Activated T-cell treated with anti-CD3 and anti-CD28 coated beads for 24 hours (primary cell): ENCODE results near the gene AHDC1.
A peak's percentile ranks its signal among the peaks of the same experiment; 100 is the strongest.
"Not testable (repeated sequence)": the region's sequence is repeated elsewhere in the genome, so short reads cannot be mapped to it uniquely, and the experiment has no call there.

Experiments
- DNase-seq: peaks from one replicate; pipeline ENCODE4 v3.0.0-alpha.2; 2020; ENCODE audit warnings: low read depth

AHDC1 gene

DNA sequence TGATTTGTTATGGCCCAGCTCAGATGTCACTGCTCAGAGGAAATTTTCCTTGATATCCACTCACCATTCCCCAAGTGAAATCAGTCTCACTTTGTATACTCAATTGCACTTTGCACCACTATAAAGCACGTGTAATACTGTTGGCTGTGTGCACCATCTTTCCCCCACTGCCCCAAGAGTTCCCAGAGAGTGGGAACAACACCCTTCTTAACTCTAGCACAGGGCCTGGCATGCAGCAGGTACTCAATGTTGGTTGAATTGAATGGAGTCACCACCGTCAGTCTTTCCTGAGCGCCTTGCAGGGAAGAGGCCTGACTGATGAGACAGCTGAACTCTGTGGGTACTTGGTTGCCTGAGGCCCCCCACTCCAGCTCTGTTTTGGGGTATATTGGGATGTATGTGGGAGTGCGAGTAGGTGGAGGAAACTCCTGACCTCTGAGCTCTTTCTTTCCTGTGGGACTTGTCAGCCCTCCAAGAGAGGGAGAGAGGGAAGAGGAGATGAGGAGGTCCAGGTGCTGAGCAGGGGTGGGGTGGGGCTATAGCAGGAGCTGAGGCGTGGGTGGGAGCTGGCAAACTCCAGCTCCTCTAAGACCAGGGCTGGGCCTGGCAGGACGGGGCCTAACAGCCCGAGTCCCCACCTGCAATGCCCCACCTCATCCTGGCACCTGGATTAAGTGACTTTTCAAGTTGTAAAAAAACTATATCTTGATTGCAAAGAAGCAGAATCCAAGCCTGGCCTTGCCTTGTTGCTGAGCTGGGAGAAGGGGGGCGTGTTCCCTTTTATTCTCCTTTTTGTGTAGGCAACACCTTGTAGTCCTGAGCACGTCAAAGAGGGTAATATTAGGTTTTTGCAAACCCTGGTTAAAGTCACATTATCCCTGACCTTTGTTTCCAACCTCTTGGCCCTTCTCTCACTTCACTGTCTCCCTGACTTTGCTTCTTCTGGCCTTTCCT is 94.5 kb downstream of the AHDC1 start:
- no peak for DNase-seq

DNA sequence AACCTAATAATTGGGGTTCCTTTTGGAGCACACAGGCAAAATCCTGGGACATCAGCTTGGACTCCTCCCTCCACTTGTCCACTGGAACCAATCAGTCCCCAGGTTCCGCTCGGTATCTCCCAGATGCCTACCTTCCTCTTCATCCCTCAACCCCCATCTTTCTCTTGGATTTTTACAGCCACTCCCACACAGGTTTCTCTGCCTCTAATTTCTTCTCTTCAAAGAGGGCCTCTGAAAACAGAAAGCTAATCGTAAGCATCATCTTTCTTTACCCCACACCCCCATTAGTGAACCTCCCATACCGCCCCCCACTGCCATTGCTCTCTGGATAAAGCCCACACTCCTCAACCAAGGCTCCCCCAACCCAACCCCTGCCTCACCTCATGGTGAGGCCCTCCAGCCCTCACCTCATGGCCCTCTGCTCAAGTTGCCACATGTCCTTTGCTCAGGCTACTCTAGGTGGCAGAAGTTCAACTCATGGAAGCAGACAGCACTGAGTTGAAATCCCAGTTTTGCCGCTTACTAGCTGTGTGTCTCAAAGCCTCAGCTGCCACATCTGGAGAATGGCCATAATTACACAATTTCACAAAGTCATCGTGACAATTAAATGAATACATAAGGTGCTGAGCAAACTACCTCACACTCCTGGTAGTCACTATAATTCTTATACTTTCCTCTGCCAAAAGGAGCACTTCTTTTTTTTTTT is 95.8 kb downstream of the AHDC1 start:
- no peak for DNase-seq

DNA sequence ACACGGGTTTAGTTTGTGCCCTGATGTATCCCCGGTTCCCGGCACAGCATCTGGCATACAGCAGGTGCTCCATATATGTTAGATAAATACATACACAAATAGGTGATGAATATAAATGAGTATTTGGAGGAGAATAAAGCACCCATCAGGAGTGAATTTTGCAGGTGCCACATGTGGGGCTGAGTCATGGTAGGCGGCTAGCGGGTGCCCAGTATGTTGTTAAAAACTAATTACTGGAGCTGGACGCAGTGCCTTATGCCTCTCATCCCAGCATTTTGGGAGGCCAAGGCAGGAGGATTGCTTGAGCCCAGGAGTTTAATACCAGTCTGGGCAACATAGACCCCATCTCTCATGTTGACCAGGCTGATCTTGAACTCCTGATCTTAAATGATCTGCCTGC is 97.2 kb downstream of the AHDC1 start:
- no peak for DNase-seq

DNA sequence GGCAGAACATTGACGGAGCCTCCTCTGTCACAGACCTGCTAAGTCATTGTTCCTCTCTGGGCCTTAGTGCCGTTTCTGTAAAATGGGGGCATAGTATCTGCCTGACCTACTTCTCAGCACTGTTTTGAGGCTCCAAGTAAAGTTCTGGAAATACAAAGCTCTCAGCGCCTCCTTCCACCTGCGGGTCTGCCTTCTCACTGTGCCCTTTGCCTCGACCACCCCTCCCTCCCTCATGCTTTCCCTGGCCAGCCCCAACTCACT is 98.6 kb downstream of the AHDC1 start:
- DNase-seq, result no peak

DNA sequence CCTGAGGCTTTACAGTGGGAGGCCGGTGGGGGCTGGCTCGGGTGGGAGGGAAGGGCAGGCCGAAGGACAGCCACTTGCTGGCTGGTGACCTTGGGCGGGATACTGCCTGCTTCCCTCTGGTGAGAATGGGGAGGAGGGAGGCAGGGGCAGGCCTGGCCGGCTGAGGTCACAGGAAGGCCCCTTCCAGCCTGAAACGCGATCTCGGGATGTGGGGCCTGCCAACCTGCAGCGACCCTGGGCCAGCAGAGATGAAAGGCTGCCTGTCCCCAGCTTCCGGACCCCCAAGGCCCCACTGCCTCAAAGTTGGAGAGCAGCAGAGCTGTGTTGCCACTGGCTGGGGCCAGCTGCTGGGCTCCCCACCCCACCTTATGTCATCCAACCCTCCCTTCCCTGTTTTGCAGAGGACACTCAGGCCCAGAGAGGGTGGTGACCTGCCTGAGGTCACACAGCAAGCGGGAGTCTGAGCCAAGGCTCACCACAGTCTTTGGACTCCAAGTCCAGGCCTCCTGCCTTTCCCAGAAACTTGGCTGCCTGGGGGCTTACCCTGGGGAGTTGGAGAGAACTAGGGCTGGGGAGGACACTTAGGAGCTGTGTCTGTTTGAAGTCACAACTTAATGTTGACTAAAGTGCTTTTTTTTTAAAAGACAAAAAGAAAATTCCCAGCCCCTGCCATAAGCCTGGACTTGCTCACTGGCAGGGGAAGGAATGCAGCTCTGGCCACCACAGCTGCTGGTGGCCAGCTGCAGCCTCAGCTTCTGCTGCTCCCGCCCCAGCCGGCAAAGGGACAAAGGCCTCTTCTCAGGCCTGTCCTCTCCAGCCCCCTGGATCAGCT is 99.1 kb downstream of the AHDC1 start:
- no peak for DNase-seq

DNA sequence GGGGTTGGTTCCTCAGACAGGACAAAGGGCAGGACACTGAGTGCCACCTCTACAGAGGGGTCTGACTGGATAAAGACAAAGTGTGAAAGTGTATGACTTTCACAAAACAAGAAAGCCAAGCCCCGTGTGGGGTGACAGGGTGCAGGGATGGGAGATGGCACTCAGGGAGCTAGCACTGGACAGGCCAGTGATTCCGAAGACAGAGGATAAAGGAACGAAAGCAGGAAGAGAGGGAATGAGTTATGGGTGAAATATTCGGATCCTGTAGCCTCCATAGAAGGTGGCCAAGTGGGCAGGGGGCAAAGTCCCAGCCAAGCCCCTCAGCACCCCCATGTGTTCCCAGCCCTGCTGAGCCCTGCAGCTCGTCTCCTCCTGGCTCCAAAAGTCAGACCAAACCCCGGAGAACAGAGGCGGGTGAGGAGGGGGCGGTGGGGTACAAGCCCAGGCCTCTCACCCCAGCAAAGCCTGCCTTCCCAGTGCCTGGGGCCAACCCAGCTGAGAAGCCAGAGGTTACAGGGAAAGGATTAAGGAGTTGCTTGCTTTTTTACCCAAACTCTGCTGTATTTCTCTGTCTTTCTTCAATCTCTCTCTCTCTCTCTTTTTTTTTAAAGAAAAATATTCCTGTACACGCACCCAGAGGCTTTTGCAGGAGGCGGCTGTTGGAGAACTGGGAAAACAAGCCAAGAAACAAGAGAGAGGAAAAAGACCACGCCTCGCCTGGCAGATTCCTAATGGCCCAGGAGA is 99.9 kb downstream of the AHDC1 start:
- no peak for DNase-seq

DNA sequence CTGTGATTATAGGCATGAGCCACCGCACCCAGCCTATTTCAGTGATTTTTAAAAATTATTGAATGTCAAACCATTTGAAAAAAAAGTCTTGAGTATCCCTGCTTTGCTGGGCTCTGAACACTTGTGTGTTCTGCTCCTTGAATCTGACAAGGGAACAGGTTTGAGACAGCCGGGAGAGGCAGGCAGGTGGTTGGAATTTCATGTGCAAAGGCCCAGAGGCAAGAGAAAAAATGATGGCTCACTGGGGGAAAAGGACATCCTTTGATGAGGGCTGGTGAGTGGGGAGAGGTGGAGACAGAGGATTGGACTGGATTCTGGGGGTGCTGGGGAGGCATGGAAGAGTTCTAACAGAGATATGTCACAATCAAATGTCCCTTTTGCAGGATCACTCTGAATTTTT is 100.9 kb downstream of the AHDC1 start:
- no peak for DNase-seq

DNA sequence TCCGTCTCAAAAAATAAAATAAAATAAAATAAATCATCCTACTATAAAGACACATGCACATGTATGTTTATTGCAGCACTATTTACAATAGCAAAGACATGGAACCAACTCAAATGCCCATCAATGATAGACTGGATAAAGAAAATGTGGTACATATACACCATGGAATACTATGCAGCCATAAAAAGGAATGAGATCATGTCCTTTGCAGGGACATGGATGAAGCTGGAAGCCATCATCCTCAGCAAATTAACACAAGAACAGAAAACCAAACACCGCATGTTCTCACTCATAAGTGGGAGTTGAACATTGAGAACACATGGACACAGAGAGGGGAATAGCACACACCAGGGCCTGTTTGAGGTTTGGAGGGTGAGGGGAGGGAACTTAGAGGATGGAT is 102.8 kb downstream of the AHDC1 start:
- not testable (repeated sequence) for DNase-seq

DNA sequence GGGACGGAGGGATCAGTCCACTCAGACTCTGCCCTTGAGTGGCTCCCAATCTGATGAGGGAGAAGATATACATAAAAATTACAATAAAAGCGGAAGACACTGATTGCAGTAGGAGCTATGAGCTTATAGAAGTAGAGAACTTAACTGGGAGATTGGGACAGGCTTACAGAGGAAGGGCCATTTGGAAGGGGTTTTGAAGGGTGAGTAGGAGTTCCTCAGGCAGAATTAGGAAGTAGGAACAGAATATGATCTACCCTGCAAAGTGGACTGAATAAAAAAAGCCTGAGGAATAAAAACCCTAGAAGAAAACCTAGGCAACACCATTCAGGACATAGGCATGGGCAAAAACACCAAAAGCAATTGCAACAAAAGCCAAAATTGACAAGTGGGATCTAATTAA is 104.8 kb downstream of the AHDC1 start:
- no peak for DNase-seq

DNA sequence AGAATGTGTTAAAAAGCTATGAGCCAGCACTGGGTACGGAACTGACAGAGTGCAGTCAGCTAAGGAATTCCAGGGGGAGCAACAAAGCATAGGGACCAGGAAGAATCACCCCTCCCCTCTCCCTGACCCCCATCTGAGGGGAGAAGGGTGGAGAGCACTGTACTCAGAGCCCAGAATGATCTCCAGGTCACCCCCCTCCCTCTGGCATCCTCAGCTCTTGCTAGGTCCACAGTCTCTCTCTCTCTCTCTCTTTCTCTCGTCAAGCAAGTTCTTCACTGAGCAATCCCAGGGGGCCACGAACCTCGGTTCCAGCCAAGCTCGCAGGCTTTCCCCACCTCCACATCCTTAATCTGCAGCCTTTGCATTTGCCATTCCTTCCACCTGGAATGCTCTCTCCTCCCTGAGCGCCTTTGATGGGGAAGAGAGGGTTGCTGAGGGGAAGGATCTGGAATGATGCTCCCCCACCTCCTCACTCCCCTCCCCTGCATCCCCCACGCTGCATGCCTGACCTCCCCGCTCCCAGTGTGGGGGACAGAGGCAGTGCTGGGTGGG is 107.3 kb downstream of the AHDC1 start:
- no peak for DNase-seq

DNA sequence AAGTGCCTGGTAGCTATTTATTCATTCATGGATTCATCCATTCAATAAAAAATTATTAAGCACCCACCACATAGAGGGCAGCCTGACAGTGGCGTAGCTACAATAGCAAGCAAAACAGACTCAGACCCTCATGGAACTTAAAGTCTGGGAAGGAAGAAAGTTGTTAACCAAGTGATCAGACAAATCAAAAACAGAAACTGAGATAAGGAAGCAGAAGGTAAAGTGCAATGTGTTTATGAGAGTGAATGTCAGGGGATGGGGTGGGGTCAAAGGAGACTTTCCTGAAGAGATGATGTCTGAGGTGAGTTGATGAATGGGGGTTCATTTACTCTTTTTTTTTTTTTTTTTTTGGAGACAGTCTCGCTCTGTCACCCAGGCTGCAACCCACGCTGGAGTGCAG is 111.1 kb downstream of the AHDC1 start:
- DNase-seq, result no peak

DNA sequence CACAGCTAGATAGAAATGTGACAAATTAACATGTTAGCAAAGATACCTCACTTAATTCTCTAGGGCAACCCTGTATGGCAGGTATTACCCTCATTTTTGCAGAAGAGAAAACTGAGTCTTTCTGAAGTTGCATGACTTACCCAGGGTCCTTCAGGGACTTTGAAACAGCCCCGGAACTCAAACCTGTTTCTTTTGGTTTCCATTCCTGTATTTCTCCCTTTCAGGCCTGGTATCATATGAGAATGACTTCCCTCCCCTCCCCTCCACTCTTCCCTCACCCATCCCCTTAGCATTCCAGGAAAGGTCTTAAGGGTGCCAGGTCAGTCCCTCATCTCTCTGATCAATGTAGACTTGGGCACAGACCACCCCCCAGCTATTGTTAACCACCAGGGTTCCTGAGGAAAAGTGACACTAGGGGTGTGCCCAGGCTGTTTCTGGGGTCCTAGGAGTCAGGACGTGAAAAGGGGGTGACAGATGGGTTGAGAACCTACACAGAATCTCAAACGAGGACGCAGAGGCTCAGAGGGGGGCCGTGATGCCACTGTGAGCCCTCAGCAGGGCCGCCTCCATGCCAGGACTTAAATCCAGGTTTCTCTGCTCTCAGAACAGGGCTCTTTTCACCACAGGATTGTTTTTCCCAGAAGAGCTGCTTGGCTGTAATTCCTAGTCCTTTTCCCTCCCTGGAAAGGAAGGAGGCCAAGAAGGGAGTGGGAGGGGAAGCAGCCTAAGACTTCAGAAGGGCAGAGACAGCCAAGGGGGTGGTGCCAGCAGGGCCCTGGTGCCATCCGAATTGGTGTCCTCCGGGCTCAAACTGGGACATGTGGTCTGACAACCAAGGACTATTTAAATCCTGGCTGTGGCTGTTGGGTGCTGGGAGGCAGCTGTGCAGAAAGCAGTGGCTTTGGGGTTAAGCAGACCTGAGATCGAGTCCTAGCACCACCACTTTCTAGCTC is 111.9 kb downstream of the AHDC1 start:
- no peak for DNase-seq

DNA sequence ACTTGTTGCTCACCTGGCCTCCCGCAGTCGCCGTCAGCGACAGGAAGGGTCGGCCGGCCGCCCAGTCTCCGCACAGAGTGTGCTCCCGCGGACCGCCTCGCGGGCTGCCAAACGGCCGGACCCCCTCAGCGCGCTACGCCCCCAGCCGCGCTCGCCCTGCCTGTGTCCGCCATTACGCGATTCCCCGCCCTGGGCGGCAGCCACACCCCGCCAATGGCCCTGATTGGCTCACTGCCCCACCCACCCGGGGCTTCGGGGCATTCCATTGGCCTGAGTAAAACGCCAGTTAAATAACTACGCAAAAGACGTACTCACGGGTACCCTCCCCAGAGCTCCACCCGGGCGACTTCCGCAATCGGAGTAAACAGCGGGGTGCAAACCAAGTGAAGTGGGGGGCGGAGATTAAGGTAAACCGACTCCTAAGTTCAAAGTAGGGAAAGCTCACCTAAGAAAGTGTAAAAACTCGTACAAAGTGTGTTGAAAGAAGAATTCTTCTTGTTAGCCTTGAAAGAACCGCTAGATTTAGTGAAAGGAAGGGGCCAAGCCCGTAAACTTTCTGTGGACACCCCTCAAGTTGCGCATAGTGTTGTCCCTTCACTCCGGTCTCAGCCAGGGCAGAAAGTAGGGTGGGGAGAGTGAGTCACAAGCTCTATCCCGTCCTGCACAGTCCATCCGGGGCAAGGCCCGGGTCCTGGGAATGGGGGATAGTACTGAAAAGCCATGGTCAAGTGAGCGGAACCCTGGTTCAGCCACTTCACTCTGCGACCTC is 113.8 kb downstream of the AHDC1 start, which contains the start of gene WASF2:
WASF2 (minus strand) TSS at position 195 of the 769 bp plus-strand sequence. CDS start 61,277 bp downstream, outside the sequence.
- DNase-seq, result peak; percentile 95

DNA sequence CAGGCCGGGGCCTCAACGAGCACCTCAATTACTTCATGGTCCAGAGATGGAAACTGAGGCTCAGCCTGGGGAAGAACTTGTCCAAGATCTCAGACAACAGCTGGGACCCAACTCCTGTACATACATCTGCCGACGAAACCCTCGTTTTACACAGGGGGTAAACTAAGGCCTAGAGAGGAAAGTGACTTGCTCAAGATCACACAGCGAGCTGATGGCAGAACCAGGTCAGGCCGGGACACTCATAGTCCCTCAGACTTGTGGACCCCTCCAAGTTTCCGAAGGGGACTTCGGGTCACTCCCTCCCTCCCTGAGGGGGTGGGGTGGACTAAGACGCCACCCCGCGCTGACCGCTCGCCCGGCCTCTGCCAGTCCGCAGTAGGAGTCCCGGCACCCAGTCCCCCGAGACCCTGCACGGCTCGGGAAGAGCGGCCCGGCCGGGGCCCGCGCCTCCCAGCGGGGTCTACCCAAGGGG is 114.4 kb downstream of the AHDC1 start:
- no peak for DNase-seq

DNA sequence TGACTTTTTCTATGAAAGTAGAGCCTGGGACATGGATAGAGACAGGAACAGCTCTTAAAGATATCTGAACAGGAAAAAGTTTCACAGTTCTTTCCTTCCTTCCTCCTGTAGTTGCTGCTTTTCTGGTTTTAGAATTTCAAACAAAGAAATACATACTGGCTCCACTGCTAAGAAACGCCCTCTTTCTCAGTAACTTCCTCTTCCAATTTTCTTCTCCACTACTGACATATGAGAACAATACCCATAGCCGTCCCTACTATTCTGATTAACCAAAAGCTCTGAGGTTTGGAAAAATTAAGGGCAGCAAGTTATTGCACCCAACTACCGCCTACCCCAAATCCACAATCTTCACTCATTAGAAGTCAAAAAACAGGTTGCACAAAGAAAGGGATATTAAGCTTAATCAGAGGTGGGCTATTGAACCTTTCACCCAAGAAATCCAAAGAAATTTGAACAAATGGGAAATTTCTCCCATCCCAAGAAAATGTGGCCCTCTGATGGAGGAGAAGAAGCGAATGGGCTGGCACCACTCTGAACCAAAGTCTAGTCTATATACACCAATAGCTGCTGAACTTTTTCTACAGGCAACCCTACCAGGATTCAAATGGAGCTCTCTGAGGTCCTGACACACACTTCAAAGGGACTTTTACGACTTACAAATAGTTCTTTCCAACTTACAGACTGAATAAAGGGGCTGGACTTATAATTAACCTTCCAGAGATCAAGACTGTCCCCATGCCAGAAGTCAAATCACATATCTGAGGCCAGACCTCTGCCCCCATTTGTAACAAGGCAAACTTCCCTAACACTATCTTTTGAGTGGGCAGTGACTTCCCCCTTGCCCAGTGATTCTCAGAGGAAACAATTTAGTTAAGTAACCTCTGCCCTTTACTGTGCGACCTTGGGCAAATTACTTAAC is 115.7 kb downstream of the AHDC1 start:
- DNase-seq, result no peak

DNA sequence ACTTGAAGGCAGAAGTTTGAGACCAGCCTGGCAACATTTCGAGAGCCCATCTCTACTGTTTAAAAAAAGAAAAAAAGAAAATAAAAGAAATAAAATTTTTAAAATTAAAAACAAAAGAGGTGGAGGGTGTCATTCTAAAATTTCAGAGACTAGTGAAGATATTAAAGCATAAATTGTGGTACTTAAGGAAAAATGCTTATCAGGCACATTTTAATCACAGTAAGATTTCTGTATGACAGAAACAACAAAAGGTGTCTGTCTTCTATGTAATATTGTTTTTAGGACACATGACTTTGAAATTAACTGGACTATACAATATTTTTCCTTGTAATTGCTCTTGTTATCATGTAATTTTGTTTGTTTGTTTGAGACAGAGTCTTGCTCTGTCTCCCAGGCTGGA is 118.6 kb downstream of the AHDC1 start:
- DNase-seq, result no peak
